ENCODE data around the gene PRELID3B. TPM values are rescaled to one million over a fixed set of nuclear protein-coding genes. Genes with fewer than 3 reads are reported as not detected.

PRELID3B gene
- total and polyA plus RNA-seq, 10 of the 15 experiments (the other 5 are each of a cell fraction or from before 2014, with no cell fraction given), result 72.5 to 151 (median 124) TPM

GRCh38 chr20:58984691-58985090 lies 57.9 kb downstream of the PRELID3B start:
- POLR2A ChIA-PET, result interaction anchor here (1.0 to 2.3 kb wide), 6 partner anchors 8 to 93 kb away, joined by 3 to 11 read pairs (median 3); partner anchors contain the start of gene ATP5F1E
- TF ChIP-seq, protein P1, sequence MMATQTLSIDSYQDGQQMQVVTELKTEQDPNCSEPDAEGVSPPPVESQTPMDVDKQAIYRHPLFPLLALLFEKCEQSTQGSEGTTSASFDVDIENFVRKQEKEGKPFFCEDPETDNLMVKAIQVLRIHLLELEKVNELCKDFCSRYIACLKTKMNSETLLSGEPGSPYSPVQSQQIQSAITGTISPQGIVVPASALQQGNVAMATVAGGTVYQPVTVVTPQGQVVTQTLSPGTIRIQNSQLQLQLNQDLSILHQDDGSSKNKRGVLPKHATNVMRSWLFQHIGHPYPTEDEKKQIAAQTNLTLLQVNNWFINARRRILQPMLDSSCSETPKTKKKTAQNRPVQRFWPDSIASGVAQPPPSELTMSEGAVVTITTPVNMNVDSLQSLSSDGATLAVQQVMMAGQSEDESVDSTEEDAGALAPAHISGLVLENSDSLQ (IDR thresholded peaks at IDR 0.05), result no peak
- no peak for TF ChIP-seq MAX (IDR thresholded peaks at IDR 0.05; ENCODE audit: low read depth, low read length)
- no peak for TF ChIP-seq SIN3A (IDR thresholded peaks at IDR 0.05; ENCODE audit: low read depth, low read length)
- no peak for TF ChIP-seq FOS (IDR thresholded peaks at IDR 0.05; ENCODE audit: borderline replicate concordance, extremely low read depth, insufficient read length)
- TF ChIP-seq, protein P2, sequence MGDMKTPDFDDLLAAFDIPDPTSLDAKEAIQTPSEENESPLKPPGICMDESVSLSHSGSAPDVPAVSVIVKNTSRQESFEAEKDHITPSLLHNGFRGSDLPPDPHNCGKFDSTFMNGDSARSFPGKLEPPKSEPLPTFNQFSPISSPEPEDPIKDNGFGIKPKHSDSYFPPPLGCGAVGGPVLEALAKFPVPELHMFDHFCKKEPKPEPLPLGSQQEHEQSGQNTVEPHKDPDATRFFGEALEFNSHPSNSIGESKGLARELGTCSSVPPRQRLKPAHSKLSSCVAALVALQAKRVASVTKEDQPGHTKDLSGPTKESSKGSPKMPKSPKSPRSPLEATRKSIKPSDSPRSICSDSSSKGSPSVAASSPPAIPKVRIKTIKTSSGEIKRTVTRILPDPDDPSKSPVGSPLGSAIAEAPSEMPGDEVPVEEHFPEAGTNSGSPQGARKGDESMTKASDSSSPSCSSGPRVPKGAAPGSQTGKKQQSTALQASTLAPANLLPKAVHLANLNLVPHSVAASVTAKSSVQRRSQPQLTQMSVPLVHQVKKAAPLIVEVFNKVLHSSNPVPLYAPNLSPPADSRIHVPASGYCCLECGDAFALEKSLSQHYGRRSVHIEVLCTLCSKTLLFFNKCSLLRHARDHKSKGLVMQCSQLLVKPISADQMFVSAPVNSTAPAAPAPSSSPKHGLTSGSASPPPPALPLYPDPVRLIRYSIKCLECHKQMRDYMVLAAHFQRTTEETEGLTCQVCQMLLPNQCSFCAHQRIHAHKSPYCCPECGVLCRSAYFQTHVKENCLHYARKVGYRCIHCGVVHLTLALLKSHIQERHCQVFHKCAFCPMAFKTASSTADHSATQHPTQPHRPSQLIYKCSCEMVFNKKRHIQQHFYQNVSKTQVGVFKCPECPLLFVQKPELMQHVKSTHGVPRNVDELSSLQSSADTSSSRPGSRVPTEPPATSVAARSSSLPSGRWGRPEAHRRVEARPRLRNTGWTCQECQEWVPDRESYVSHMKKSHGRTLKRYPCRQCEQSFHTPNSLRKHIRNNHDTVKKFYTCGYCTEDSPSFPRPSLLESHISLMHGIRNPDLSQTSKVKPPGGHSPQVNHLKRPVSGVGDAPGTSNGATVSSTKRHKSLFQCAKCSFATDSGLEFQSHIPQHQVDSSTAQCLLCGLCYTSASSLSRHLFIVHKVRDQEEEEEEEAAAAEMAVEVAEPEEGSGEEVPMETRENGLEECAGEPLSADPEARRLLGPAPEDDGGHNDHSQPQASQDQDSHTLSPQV (IDR thresholded peaks at IDR 0.05), result no peak
- TF ChIP-seq IKZF2 (IDR thresholded peaks at IDR 0.05), result no peak
- TF ChIP-seq YBX1 (IDR thresholded peaks at IDR 0.05), result no peak
- TF ChIP-seq MXI1 (IDR thresholded peaks at IDR 0.05; ENCODE audit: low read depth, low read length), result no peak
- no peak for TF ChIP-seq ZNF274 (IDR thresholded peaks at IDR 0.05; ENCODE audit: insufficient read depth, insufficient read length)
- TF ChIP-seq CEBPZ (IDR thresholded peaks at IDR 0.05; ENCODE audit: low read depth, low read length), result no peak
- TF ChIP-seq STAT3 (IDR thresholded peaks at IDR 0.05; ENCODE audit: low read depth, low read length), result no peak
- TF ChIP-seq EED (IDR thresholded peaks at IDR 0.05; ENCODE audit: low read depth), result no peak

More at GRCh38 chr20:58984691-58985090, 57.9 kb downstream of the PRELID3B start:
- ChIA-PET CTCF (interaction anchor here (0.6 kb wide), 1 partner anchor 254 kb away, joined by 3 read pairs; no protein-coding TSS in a partner anchor), RAD21 (ENCODE audit: unreplicated experiment) (no interaction called here), SMC1A (ENCODE audit: uncharacterized antibody, unreplicated experiment) (interaction anchor here (1.0 to 1.6 kb wide), 4 partner anchors 22 to 77 kb away, joined by 3 to 8 read pairs (median 4); no protein-coding TSS in a partner anchor)
- in situ Hi-C loops (cut with MboI), result loop anchor here (5.0 kb wide), 1 partner anchor 77 kb away; no protein-coding TSS in a partner anchor
- Histone ChIP-seq H3K27me3 (replicated peaks in 1 of 2; ENCODE audit: control insufficient read depth in 2 of 2, insufficient read depth in 2 of 2, low read length in 1 of 2) (no peaks in the 10 kb centered on the region), H3K79me2 (ENCODE audit: control insufficient read depth, insufficient read depth, low read length) (peaks cover 49% of the 10 kb centered on the region), H3K4me1 (ENCODE audit: control insufficient read depth, insufficient read depth, low read length) (peaks cover 14% of the 10 kb centered on the region), H3K4me3 (peak overlapping the region; percentile 27), H3K9ac (ENCODE audit: control insufficient read depth, insufficient read depth, low read length) (no peak overlapping the region), H3K4me2 (ENCODE audit: control insufficient read depth, insufficient read depth) (peak overlapping the region; percentile 52), H4K20me1 (ENCODE audit: control insufficient read depth, insufficient read depth) (no peaks in the 10 kb centered on the region), H3K27ac (ENCODE audit: control insufficient read depth, insufficient read depth) (no peak overlapping the region), H3K9me3 (replicated peaks; ENCODE audit: control insufficient read depth, insufficient read depth, low read length) (no peaks in the 10 kb centered on the region), H2AFZ (ENCODE audit: control insufficient read depth, low read depth, low read length) (no peak overlapping the region), H3K36me3 (ENCODE audit: control insufficient read depth in 2 of 2, insufficient read depth in 2 of 2, low read length in 1 of 2) (peaks cover 14 to 23% of the 10 kb centered on the region in 2 experiments)
- intact Hi-C loops (cut with micrococcal nuclease; ENCODE audit: unreplicated experiment), result loop anchor here (2.0 to 10.0 kb wide), 4 partner anchors 20 to 330 kb away; partner anchors contain the start of genes ATP5F1E and STX16
- FAIRE-seq (no peak), ATAC-seq (no peak), DNase-seq (ENCODE audit: low read depth, low spot score) (no peak)
- WGBS (ENCODE audit: insufficient coverage, insufficient replicate concordance, low lambda C conversion rate, missing lambda C conversion rate), result 94% methylated on average over 6 of the region's 6 CpGs
- BruUV-seq (replicated peaks), result TSS peak; percentile 38
